GM21515 (cell line): ENCODE data around the gene AGT.
"Not testable (repeated sequence)": the region's sequence is repeated elsewhere in the genome, so short reads cannot be mapped to it uniquely, and the experiment has no call there.

Experiments
- ATAC-seq: cut with Tn5 transposase; IDR thresholded peaks from one replicate; pipeline ENCODE4 v1.9.1; 2021; ENCODE audit not compliant: unreplicated experiment

Gene AGT

DNA sequence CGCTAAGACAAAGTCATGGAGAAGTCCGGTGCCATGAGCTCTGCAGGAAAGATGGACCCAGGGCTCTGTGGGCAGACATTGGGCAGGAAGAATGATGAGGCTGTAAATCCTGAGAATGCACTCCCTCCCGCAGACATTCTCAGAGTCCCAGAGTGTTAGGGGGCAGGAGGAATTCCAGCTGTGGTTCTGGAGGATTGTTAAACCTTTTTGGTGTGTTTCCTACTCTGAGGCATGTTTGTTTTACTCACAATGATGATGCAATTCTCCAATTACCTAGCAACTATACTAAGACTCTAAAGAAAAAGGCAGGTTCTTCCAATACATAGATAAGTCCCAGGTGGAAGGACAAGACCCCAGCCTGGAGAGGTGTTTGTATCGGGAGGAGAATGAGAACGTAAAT, 30.5 kb upstream of the AGT start:
- ATAC-seq, result no peak

DNA sequence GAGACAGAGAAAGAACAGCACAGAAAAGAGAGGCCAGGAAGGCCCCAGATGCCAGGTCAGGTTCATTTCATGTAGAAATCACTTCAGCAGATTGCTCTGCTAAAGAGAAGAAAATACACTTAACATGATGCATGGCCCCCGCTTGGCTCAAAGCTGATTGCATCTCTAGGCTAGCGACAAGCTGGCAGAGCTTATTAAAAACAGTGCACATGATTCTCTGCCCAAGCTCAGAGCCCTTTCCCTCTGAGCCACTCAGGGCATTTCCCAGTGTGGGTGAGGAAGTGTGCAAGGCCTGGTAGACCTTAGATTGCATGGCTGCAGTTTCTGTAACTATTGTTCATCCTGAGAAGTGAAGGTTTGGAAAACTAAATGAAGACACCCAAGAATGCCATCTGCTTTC, 30.0 kb upstream of the AGT start:
- no peak for ATAC-seq

DNA sequence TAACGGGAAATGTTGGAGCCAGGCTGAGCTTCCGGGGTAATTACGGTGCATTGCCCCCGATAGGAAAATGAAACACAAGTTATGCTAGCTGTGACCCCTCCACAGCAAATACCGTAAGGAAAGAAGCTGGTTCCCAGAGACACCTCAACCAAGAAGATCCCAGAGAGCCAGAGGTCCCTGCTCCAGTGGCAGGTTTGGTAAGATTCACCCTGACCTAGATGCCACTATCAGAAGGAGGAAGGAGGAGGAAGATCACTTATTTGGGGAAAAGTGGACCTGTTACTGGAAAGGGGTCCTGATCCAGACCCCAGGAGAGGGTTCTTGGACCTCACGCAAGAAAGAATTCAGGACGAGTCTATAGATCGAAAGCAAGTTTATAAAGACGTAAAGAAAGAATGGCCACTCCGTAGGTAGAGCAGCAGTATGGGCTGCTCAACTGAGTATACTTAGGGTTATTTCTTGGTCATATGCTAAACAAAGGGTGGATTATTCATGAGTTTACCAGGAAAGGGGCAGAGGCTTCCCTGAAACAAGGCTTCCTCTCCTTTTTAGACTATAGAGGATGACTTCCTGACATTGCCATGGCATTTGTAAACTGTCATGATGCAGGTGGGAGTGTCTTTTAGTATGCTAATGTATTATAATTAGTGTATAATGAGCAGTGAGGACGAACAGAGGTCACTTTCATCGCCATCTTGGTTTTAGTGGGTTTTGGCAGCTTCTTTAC, 25.8 kb upstream of the AGT start:
- no peak for ATAC-seq

DNA sequence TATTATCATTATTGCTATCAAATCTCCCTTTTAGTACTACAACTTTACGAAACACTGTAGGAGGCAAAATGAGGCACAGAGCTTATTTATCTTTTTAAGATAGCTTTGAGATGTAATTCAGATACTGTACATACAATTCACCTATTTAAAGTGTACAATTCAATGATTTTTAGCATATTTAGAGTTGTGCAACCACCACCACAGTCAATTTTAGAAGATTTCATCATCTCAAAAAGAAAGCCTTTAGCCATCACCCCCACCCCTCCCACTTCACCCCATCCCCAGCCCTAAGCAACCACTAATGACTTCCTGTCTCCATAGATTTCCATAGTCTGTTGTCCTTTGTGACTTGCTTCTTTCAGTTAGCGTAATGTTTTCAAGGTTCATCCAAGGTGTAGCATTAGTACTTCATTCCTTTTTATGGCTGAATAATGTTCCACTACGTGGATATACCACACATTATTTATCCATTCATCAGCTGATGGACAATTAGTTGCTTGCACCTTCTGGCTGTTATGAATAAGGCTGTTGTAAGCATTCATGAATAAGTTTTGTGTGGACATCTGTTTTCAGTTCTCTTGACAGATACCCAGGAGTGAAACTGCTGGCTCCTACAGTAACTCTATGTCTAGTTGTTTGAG, 23.8 kb upstream of the AGT start:
- ATAC-seq, result no peak

DNA sequence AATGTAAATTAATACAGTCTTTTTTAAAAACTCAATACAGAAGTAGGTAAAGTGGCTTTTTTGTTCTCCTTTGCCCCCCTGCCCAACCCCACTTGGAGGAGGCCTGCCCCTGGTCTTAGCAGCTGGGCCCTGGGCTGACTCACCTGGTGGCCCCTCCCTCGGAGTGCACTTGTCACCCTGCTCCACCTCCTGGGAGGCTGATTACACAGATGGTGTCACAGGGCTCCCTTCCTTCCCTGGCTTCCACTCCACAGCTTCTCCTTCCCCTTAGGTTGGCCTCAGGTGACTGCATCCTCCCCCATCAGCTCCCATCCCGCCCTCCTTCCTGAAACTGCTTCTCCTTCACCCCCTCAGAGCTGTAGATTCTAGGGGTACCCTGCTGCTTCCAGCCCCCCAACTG, 21.5 kb upstream of the AGT start:
- no peak for ATAC-seq

DNA sequence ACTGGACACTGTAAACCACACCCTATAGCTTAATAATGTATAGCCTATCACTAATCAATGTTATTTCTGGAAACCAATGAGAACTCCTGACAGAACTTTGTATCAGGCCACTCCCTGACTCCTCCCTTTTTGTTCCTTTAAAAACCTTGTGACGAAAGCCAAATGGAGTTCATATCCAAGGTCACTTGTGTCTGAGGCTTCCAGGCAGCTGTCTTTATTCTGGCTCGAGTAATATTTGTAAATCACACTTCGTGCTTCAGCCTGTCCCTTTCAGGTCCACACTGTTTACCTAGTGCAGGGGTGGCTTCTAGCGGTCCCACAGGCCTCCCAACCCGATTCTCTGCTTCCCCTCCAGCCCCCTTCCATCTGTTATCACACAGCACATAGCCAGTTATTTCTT, 17.1 kb upstream of the AGT start:
- ATAC-seq, result no peak

DNA sequence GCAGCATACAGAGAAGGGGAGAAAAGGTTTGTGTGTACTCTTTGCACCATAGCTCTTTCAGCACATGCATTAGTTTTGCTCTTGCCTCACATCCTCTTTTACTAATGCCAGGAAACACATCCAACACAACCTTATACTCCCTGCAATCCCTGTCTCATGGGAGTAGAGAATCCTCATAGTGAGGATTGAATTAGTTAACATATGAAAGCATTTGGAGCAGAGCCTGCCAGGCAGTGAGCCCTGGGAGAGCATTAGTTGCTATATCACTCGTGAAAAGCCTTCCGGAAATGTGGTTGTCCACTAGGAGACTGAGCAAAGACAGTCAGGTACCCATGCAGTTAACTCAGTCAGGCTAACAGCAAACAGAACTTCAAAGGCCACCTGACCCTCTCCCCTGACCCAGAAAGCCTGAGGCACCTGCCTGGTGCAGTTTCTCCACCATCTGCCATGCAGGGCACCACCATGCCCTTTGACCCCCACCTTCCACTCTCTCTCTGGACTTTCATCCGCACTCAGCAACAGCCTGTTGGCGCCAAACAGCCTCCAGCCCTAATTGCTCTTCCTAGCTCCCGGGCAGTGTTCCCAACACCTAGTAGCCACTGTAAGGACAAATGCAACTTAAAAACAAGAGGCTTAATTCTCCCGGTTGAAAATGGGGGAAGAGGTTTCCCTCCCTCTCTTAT, 14.9 kb upstream of the AGT start:
- ATAC-seq, result no peak

DNA sequence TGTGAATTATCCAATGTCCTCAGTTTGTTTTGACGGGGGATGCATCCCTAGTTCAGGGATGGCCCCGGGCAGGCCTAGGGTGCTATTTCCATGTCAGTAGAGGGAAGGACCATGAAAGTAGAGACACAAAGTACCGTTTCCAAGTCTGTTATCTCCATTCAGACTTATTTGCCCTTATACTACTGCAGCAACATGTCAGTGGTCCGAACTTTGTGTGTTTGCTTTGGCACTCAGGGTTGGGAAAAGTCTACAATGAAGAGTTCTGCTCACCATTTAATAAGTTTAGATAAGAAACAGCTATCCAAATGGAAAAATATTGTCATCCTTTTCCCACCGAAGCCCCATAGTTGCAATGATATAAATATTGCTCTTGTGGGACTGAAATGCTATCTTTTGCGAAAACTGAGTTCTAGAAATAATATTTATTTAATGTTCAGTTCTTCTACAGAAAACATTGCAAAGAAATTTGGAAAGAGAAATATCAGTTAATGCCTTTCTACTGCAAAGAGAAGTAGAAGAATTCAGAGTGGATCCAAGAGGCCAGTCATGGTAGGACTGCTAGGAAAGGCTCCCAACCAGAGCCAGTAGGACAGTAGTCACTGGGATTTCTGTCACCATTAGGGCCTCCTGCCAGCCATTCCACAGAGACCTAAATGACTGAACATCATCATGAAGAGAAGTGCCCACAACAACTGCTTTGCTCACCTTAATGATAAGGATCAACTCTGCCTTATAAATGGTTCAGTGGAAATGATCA, 11.5 kb upstream of the AGT start:
- no peak for ATAC-seq

DNA sequence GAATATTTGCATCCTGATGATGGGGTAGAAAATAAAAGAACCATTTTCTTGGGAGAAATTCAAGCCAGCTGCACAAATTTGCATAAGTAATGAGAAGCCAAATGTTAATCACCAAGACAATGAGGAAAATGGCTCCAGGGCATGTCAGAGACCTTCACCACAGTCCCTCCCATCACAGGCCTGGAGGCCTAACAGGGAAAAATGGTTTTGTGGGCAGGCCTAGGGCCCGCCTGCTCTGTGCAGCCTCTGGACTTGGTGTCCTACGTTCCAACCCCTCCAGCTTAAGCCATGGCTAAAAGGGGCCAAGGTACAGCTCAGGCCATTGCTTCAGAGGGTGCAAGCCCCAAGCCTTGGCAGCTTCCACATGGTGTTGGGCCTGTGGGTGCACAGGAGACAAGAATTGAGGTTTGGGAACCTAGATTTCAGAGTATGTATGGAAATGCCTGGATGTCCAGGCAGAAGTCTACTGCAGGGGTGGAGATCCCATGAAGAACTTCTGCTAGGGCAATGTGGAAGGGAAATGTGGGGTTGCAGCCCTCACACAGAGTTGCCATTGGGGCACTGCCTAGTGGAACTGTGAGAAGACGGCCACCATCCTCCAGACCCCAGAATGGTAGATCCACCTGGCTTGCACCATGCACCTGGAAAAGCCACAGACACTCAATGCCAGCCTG, 8.1 kb upstream of the AGT start:
- not testable (repeated sequence) for ATAC-seq

DNA sequence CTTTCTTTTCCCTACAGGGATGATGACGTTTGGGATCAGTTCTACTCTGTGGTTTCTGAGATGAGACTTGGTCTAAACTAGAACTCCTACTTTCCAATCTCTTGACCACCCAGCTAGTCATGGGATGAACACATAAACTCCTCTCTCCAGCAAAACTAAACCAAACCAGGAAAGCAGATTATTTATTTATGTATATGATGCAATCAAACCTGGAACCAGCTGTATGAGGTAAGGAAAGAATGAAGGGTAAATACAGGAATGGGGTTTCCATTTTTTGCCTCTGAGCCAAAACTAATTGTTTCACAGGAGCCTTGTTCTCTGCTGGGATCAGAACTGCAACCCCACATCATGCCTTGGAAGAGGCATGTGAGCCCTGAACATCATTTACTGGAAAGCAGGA, 3.3 kb upstream of the AGT start:
- no peak for ATAC-seq

DNA sequence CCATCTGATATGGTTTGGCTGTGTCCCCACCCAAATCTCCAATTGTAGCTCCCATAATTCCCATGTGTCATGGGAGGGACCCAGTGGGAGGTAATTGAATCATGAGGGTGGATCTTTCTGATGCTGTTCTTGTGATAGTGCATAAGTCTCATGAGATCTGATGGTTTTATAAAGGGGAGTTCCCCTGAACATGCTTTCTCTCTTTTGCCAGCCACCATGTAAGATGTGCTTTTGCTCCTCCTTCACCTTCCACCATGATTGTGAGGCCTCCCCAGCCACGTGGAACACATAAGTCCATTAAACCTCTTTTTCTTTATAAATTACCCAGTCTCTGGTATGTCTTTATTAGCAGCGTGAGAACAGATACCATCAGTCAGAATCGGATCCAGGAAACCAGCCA, 2.5 kb upstream of the AGT start:
- ATAC-seq, result not testable (repeated sequence)

DNA sequence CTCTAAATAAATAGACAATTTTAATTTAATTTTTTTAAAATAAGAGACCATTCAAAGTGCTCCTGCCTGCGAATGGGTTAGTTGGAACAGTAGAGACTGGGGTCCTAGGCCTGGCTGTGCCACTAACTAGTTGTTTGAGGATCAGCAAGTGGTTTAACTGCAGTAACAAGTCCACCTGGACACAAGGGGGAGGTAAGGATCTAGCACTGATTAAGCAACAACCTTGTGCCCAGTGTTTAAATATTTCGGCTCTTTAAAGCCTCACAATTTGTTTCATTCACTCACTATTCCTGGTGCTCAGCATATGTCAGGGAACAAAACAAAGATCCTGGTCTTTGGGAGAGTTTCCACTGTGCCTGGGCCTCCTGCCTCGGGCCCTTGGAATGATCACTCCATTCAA, 1.6 kb upstream of the AGT start:
- no peak for ATAC-seq

DNA sequence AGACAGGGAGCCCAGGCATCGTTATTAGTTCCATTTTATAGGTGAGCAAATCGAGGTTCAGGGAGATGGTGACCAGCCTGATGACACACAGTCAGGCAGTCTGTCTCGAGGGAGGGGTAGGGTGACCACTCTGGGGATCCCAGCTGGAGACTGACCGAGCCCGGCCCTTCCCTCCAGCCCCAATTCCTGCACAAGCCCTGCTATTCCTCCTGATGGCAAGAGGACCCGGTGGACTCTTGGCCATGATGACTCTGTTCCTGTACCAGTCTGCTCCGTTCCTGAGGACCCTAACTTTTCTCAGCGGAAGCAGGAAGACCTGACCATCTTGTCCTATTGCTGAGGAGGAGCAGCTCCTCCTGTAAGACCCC, 391 bp downstream of the AGT start:
- ATAC-seq, result no peak

DNA sequence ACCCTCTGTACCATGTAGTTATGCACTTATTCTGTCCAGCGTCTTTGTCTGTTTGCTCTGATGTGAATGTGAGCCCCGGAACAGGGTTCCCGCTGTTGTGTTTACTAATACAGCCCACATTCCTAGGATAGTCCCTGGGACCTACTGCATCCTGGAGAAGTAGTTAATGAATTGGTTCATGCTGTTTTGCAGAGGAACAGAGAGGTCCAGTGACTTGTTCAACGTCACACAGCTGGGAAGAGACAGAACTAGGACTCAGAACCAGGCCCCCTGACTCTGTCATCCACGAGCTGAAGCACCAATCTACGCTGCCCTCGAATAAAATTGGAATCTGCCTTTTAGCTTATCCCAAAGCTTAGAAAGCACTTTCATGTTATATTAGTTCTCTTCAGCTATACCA, 784 bp downstream of the AGT start:
- ATAC-seq, result no peak

DNA sequence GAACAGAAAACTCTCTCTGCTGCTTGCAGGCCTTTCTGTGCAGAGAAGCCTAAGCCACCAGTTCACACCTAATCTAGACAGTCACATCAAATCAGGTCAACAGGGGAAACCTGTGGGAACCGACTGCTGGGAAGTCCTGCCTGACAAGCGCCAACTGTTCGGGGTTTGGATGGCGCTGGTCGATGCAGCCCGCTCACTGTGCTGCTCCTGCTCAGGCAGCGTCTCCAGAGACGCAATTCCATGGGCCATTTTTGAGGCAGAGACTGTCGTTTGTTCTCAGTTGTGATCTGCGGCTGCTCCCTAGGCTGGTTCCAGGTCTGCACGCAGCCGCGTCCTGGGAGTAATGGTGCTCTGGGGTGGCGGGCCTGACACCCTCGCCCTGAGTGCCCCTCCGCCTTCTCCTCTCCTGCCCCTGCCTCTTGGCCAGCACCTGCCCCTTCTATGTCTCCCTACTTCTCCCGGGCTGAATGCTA, 1.4 kb downstream of the AGT start:
- no peak for ATAC-seq

DNA sequence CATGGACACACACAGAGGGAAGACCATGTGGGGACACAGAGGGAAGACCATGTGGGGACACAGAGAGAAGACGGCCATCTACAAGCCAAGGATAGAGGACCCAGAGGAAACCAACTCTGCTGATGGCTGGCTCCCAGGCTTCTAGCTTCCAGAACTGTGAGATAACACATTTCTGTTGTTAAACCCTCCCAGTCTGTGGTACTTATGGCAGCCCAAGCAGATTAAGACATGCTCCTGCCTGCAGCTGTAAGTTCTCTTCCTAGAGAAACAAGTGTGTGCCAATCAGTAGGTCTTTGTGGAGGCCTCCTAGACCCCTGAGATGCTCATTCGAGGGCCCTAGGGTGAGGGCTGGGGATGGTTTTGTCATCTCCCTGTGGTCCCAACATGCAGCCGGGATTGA, 2.7 kb downstream of the AGT start:
- no peak for ATAC-seq

DNA sequence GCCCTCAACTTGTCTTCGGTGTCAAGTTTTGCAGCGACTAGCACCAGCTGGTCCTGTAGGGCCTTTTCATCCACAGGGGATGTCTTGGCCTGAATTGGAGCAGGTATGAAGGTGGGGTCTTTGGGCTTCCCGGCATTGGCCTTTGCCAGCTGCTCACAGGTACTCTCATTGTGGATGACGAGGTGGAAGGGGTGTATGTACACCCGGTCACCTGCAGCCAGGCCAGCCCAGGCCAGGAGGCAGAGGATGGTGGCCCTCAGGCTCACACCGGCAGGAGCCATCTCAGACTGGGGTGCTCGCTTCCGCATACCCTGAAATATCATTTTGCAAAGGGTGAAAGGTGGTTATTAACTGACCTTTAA, 3.4 kb downstream of the AGT start:
- ATAC-seq, result no peak

DNA sequence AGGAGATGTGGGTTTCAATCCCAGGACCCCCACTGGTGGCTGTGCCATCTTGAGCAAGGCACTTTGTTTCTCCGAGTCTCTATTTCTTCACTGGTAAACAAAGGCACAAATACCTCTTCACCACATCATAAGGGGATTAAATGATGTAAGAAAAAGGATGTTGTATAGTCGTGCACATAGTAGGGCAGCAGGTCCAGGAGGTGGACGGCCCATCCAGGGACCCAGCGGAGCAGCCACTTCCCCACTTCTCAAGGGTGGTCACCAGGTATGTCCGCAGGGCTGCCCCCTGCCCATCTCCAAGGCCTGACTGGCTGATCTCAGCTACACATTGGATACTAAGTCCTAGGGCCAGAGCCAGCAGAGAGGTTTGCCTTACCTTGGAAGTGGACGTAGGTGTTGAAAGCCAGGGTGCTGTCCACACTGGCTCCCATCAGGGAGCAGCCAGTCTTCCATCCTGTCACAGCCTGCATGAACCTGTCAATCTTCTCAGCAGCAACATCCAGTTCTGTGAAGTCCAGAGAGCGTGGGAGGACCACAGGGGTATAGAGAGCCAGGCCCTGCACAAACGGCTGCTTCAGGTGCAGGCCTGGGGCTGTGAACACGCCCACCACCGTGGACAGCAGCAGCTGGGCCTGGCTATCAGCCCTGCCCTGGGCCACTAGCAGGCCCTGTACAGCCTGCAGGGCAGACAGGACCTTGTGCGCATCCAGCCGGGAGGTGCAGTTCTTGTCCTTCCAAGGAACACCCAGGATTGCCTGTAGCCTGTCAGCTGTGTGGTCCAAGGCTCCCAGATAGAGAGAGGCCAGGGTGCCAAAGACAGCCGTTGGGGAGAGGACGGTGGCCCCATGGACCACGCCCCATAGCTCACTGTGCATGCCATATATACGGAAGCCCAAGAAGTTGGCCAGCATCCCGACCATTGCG, 4.0 kb downstream of the AGT start:
- ATAC-seq, result no peak

DNA sequence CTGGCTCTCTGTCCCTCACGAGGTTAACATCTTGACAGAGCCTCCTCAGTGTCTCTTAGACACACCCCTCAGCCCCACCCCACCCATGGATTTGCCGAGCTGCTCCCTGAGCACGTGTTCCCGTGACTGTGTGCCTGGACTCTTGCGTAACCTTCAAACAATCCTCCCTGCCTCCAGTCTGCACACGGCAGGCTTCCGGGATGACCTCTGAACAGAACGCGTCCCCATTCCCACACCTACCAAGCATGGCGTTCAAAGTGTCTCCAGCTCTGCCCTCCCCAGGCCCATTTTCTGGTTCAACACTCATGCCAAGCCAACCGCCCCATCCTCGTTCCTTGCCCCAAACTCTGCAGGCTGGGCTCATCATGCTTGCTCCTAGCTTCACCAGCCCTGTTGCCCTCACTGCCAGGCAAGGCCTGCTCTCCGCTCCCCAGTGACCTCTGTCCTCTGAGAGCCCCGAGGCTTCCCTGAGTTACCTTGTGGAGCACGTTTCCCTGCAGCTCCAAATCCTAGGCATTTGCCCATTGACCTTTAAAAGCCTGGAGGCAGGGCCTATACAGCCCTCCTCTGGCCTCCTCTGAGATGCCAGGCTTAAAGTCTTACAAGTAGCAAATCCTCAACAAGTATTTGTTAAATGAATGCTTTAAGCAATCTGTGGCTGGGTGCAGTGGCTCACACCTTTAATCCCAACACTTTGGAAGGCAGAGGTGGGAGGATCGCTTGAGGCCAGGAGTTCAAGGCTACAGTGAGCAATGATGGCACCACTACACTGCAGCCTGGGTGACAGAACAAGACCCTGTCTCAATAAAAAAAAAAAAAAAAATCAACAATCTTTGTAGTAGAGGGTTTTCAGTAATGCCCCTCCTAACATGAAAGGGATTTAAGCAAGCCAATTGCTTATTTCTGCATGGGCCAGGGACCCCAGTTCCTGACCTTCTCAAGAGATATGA, 5.0 kb downstream of the AGT start:
- ATAC-seq, result no peak
